DMS79 (cell line): ENCODE measurements around the gene MX1.

ENCODE experiments used
- DNase-seq: peaks from one replicate; lab custom pipeline; 2025; lab: John Stamatoyannopoulos, UW

The MX1 gene

GRCh38 chr21:41425954-41426675 is at the start of gene MX1:
Gene MX1 (plus strand): TSS chr21:41426239. CDS start chr21:41432071, 5,832 bp downstream.
- peak; percentile 38 for DNase-seq

DNA sequence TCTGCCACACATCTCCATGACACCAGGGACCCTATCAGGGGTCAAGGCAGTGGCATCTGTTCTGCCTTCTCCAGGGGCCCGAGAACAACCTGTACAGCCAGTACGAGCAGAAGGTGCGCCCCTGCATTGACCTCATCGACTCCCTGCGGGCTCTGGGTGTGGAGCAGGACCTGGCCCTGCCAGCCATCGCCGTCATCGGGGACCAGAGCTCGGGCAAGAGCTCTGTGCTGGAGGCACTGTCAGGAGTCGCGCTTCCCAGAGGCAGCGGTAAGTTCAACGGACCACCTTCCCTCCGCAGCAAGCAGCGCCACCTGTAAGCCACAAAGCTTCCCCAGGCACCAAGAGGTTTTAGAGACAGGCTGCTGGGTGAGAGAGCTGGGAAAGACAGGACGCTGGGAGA is 48.3 kb upstream of the MX1 start:
- no peak for DNase-seq

DNA sequence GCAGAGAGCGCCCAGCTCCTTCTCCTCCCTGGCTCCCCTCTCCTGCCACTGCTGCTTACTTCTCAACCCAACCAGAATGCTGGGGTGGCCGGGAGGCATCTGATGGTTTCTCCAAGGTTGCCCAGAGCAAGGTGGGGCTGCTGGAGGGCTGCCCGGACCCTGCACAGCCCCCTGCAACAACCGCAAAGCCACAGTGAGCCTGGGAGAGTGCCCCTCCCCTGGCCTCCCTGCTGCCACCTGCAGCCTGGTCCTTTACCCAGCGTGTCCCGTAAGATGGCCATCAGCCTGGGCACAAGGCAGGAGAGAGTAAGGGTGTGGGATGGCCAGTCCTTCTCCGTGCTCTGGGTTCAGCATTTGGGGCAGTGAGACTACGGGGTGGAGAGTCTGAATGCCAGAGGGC is 47.2 kb upstream of the MX1 start:
- DNase-seq, result no peak

GRCh38 chr21:41379901-41380300 is 46.1 kb upstream of the MX1 start:
- DNase-seq, result no peak

DNA sequence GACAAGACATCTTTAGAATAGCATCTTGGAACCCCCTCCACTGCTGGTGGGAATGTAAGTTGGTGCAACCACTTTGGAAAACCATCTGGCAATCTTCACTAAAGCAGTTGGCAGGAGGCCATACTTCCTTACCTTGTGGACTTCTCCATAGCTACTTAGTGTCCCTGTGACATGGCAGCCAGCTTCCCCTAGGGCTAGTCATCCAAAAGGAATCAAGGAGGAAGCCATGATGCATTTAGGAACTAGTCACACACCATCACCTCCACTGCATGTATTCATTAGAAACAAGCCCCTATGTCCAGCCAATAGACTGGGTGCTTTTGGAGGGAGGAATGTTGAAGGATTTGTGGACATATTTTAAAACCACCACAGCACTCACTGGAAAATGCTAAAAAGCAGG is 44.3 kb upstream of the MX1 start:
- no peak for DNase-seq

DNA sequence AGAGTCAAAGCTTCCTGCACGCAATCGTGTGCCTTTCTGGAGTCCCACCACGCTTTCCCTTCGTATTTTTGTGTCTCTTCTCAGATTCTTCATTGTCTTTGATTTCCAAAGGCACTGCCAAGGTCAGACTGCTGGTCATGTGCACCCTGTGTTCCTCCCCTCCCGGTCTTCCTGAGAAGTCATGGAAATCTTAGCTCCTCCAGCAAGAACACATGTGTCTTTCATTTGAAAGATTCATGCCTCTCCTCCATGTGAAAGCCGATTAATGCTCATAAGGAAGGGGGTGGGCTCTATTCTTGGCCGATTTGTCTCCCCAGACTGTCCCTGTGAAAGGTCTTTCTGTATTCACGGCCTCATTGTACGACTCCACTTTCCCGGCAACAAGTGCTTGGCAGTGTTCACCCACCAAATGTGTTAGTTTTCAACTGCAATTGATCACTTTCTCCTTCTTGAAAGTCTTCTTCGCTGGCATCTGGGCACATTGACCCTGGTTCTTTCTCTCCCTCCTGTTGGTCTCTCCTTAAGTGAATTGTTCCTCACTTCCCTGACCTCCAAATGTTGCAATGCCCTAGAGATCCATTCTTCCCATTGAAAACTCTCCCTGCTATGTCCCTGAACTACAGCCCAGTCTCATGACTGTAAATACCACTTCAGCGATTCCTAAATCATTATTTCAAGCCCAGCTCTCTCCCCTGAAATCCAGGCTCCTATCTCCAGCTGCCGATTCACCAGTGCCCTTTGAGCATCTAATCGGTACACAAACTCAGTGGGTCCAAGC is 38.8 kb upstream of the MX1 start:
- no peak for DNase-seq

- no peak for DNase-seq
These were observed 38.2 kb upstream of the MX1 start for GRCh38 chr21:41387824-41388223.

DNA sequence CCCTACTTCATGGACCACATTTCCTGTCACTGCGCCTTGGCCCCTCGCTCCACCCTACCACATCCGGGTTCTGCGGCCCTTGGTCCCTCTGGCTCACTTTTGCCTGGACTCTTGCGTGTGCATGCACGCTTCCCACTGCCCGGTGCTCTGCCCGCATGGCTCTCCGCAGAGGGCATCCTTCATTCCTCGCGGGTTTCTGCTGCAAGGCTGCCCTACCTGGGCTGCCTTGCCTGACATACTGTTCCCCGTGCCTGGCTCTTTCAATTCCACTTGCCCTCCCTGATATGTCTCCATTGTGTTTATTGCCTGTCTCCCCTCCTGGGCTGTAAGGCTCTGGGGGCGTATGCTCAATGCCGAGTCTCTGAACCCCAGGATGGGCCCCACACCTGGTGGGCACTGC is 37.8 kb upstream of the MX1 start:
- DNase-seq, result no peak

- DNase-seq, result no peak
These were observed 35.9 kb upstream of the MX1 start for GRCh38 chr21:41390043-41390639.

DNA sequence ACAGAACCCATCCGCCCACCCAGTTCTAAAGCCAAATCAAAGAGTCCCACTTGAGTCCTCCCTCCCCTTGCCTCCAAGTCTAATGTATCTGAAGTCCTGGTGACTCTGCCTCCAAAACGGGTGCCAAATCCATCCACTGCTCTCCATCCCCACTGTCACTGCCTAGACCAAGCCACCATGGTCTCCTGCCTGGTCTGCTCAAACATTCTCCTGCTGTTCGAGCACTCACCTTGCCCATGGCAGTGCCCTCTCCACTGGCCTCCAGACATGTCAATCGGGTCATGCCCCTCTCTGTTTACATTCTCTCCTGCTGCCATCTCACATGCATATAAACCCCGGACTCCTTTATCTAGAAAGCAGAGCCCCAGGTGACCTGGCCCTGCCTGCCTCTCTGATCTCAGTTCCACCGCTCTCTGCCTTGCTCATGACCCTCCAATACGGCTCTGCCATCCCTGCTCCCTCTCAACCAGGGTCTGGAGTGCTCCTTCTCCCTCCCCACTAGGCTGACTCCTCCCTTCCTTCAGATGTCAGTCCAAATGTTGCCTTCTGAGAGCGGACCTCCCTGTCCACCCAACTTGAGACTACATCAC is 32.1 kb upstream of the MX1 start:
- no peak for DNase-seq

DNA sequence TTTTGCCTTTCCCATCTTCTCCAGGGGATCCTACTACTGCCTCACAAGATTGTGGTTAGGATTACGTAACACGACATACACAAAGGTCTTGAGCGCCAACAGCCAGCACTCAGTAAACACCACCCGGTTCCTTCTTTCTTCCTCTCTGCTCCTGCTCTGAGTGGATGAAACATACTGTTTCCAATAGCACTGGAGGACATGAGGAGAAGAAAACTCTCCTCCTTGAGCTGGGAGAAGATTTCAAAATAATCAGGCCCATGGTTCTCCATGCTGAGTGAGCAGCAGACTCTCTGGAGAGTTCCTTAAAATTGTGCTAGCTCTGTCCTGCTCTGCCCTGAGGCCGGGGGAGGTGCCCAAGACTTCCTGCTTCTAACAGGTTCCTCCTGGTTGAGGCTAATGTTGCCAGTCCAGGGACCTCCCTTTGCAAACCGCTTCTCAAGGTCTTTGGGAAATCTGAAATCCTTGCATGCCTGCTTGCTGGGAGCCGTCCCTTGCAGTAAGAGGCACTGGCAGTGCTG is 29.4 kb upstream of the MX1 start:
- DNase-seq, result no peak

- DNase-seq, result no peak
These were observed 28.6 kb upstream of the MX1 start for GRCh38 chr21:41397471-41397891.

- DNase-seq, result no peak
These were observed 27.8 kb upstream of the MX1 start for GRCh38 chr21:41398251-41398650.

GRCh38 chr21:41398831-41399230 is 27.2 kb upstream of the MX1 start:
- DNase-seq, result no peak

DNA sequence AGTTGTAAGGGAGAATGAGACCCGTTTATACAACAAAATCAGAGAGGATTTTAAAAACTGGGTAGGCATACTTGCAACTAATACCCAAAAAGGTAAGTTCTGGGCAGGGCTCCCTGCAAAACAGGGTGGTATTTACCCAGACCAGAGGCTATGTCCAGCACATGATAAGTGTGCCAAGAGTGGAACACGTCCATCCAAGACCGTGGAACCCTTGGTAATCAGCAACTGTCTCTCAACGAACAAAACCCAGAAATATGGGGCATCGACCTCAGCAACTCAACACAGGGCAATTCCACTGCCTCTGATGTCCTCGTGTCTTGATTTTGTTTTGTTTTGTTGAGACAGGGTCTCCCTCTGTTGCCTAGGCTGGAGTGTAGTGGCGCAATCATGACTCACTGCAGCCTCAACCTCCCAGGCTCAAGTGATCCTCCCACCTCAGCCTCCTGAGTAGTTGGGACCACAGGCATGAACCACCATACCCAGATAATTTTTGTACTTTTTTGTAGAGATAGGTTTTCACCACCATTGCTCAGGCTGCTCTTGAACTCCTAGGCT is 26.7 kb upstream of the MX1 start:
- no peak for DNase-seq

GRCh38 chr21:41402231-41402630 is 23.8 kb upstream of the MX1 start:
- DNase-seq, result no peak

GRCh38 chr21:41402796-41403195 is 23.2 kb upstream of the MX1 start:
- no peak for DNase-seq

DNA sequence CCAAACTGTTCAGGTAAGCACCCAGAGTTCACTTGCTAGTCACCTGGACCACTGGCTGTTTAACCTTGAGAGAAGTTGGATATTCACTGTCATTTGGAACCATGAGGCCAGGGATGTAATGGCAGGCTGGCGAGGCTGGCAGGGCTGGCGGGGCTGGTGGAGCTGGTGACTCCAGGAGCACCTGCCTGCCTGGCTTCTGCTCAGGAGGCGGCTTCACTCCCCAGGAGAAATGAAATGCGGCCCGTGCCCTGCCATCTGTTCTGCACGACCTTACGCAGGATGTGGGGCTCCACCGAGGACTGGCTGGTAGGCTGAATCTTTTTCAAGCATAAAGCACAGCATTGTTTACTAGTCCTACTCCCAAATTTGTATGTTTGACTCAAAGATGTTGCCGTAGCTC is 22.7 kb upstream of the MX1 start:
- no peak for DNase-seq

- DNase-seq, result no peak
These were observed 22.1 kb upstream of the MX1 start for GRCh38 chr21:41403966-41404365.

- no peak for DNase-seq
These were observed 20.7 kb upstream of the MX1 start for GRCh38 chr21:41405321-41405720.

DNA sequence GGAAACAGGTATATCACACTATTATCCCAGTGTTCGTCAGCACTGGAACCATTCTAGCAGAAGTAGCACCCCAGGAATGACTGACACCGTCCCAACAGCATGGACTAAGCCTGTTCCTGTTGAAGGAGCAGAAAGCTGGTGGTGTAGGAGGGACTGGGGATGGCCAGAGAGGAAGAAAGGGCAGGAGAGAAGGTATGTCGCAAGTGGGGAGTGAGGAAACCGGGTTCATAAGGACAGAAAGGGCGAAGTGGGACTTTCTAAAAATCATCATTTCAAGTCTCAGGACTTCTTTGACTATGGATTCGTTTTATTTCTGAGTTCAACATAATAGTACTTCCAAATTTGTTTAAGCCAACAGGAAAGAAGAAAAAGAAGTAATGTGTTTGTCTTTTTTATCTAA is 19.7 kb upstream of the MX1 start:
- no peak for DNase-seq
